Measurements from ENCODE around the gene GNAO1.

The GNAO1 gene

DNA sequence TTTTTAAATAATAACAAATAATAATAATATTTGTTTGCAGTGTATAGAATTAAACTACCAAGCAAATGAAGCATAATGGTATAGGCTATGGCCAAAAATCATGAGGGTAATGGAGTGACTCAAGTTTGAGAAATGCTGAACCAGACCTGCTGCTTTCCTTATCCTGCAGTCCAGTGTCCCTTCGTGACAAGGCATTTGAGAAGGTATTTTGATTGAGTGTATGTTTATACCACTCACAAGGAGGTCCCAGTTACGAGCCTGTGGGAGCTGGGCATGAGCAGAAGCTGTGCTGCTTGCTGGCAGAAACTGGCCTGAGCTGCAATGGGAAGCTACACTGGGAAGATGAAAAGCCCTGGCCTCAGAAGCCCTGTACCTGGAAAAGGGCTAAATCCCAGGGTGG is 50.3 kb downstream of the GNAO1 start:
- DNase-seq (ENCODE audit: low read depth): no peak

DNA sequence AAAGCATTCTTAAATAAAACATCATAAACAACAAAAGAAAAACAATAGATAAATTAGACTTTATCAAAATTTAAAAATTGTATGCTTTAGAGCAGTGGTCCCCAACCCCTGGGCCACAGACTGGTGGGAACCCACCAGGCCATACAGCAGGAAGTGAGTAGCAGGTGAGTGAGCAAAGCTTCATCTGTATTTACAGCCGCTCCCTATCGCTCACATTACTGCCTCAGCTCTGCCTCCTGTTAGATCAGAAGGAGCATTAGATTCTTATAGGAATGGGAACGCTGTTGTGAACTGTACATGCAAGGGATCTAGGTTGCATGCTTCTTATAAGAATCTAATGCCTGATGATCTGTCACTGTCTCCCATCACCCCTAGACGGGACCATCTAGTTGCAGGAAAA is 51.5 kb downstream of the GNAO1 start:
- DNase-seq (ENCODE audit: low read depth): no peak

DNA sequence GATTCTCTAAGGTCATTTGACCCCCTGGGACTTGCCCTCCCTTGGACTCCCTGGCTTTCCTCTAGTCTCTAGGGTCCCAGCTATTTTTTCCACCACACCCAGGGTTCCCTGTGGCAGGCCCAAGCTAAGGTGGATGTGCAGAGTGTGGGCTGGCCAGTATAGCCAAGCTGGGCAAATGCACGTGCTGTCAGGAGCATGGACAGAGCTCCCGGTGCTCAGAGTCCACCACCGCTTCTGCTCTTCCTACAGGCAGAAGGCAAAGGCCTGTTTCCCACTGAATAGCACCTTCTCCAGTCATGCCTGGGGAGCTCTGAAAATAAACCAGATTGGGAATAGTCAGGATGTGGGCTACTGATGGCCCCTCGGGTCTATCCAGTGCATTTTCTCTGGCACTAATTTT is 53.3 kb downstream of the GNAO1 start:
- no peak for DNase-seq (ENCODE audit: low read depth)

DNA sequence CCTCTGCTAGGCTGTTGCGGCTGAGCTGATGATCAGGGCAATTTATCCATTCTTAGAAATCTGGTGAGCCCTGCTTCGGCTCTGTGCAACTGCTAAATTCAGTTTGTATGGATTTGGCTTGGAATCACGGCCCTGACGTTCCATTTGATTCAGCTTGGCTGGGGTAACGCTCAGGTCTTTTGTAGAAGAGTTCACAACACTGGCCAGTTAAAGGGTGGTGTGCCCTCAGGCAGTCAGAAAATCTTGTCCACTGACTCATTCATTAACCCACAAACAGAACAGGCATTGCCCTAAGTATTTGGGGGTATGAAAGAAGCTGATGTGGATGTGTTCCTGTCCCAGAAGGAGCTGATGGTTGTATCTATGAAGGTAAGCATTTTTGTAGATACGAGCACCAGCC is 53.9 kb downstream of the GNAO1 start:
- DNase-seq (ENCODE audit: low read depth): no peak

DNA sequence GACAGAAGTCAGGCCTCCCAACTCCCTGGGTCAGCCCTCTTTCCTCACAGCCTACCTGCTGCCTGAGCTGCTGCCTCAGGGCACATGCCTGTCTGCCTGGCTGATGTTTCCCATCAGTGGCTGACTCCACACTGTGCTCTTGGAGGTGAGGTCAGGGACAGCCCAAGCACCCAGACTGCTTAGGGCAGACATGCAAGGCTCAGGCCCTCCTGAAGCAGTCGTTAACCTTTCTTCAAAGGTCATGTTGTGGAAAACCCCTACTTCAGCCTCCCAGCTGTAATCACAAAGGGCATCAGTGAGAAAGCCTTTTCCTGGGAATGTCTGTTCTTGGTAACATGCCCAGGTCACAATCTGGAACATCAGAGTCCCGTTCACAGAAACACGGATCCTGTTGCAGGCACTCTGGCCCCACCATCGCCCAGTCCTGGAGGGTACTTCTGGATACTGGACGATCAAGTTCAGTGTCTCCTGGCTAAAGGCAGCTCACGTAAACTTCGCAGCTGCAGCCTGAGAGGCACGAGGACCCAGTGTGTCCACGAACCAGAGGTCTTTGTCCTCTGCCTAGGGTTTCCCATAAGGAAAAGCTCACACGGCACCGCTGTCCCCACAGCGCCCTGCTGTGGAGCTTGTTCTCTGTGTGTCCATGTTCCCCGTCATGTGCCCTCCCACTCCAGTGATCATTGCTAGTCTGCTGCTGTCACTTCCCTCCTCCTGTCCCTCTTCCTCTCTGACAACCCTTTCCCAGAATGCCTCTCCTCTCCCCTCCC is 54.9 kb downstream of the GNAO1 start:
- DNase-seq (ENCODE audit: low read depth): no peak

DNA sequence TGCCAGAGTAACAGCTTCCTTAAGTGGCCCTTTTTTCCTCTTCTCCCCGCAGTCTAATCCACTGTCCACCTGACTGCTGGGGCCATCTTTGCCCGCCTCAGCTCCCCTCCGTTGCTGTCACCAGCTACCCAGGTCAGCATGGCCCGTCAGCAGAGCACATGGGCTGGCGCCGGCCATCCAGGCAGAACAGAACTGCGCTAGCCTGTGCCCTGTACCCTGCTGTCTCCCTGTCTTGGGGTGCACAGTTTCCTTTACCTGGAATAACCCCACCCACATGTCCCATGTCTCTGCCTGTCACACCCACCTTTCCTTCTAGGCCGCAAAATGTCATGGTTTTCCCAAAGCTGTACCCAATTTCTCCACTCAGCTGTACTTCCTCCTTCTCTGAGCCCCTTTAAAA is 55.7 kb downstream of the GNAO1 start:
- no peak for DNase-seq (ENCODE audit: low read depth)

DNA sequence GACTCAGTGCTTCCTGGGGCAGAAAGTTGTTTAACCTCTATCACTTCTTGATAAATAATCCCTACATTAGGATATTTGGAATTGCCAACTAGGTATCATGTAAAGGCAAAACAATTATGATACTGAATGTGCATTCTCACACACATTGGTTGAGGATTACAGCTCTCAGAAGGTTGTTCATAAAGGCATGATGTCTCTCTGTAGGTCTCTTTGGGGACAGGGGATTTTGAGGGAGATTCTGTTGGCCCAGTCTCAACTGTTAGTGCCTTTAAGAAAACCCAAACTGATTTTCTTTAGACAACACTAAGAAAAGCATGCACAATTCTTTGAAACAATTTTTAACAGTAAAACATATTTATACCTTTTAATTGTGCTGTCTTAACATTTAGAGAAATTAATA is 56.5 kb downstream of the GNAO1 start:
- no peak for DNase-seq (ENCODE audit: low read depth)

DNA sequence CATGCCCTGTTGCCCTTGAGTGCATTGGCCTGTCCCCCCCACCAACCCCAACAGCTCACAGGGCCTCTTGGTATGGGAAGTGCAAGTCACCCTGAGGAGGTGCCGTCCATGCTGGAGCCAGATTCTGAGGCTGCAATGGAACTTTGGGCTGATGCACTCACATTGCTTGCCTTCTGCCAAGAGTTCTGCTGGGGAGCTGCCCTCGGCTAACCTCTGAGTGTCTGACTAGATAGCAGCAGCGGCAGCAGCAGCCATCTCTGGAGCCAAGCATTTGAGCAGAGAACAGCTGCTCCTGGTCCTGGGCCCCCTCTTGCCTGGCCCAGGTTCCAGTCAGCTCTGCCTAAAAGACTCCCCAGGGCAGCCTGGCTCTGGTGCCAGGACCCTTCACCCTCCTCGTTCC is 61.5 kb downstream of the GNAO1 start:
- DNase-seq (ENCODE audit: low read depth): no peak

DNA sequence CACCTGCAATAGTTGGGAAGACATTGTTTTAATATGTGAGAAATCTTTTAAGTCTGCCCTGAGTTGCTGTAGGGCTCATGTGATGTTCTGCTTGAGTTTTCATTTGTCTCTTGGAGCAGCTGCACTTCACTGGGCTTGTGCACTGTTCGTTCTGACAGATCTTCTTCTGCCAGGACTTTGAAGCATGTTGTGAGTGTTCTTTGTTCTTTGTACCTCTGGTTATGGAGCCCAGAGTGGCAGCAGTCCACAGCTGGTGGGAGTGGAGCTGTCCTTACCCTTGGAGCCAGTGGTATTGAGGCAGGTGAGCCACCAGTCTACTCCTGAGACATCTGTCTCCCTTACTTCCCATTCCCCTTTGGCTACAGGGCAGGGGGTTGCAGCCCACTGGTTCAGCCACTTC is 64.6 kb downstream of the GNAO1 start:
- DNase-seq (ENCODE audit: low read depth): no peak

DNA sequence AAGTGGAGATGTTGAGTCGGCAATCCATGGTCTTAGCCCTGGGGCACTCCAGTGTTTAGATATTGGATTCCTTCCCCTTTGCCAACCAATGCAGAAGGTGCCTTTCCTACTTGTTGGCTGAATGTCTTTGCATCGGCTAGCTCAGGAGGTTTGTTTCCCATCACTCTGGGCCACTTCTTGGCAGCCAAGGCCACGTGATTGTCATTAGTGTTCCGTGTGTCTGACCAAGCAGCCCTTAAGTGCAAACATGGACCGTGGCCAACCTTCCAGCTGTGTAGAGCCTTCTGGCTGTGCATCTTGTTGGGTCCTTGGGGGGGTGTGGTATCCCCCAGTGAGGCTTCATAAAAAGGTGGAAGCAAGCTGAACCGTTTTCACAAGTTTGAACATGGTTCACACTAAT is 66.0 kb downstream of the GNAO1 start:
- no peak for DNase-seq (ENCODE audit: low read depth)

DNA sequence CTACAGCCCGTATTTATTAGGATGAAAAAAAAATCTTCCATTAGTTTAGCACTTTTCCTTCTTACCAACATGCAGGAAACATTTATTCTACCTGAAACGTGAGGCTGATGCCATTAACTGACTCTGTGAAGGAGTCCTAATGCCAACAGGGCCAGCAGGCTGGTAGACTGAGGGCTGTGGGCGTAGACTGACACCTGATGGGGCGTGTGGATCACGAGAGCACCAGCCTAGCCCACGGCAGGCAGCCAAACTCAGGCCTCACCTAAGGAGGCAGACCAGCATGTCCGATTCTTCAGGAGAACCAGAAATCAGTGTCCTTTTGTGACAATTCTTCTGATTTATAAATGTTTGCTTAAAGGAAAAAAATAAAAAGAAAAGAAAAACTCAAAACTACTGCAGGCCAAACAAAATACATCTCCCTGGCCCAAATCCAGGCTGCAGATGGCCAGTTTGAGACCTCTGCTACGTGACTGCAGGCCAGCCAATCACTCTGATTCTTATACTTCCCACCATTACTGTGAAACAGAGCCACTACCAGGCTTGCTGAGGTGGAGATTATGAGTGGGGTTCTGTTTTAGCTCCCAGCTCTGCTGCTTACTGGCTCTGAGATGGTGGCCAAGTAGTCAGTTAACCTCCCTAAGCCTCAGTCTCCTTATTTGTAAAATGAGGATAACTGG is 66.5 kb downstream of the GNAO1 start:
- no peak for DNase-seq (ENCODE audit: low read depth)

DNA sequence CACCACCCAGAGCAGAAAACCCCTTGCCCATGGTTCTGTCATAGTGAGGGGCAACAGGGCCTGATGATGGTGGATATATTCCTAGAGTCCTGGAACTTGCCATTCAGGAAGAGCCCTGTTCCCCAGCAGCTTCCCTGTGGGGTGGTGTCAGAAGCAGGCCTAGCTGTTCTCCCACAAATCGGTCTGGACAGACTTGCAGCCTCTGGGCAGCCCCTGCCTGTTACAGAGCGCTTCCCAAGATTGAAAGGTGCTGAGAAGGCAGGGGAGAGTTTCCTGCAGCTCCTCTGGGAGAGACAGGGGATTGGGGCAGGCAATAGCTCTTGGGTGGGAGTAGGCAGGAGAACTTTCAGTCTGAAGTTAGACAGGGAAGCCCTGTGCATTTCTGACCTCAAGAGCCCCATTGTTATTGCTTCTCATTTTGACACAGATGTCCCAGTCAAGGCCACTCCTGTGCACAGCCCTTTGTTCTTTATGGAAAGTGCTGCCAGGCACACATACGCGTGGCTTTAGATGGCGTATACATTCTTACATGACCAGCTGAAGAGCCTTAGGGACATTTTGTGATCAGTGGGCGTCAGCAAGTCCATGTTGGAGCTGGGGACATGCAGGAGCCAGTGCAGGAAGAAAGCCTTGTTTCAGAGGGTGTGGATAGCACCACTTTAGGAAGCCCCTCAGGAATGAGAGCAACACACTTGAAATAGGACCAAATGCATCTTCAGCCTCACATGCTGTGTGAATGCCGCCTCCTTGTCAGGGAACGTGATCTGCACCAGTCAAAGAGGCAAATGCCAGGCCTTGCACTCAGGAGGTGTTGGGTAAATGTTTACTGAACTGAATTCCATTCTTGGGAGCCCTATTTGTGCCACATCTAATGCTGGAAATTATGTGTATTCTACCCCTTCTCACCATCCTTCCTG is 67.5 kb downstream of the GNAO1 start:
- DNase-seq (ENCODE audit: low read depth): no peak

DNA sequence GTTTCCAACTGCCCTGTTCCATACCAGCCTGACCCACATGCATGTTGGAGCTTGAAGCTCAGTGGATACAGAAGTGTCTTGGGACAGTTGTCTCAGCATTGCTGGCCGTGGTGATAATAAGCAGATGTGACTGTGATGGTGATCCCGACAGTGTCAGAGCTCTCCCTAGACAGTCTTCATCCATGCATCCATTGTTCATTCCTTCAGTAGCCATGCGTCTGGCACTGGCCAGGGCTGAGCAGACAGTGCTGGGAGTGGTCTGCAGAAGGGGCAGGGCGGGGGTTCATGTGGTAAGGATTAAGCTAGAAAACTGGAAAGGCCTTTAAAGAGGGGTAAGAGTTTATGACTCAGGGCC is 68.1 kb downstream of the GNAO1 start:
- DNase-seq (ENCODE audit: low read depth): no peak

DNA sequence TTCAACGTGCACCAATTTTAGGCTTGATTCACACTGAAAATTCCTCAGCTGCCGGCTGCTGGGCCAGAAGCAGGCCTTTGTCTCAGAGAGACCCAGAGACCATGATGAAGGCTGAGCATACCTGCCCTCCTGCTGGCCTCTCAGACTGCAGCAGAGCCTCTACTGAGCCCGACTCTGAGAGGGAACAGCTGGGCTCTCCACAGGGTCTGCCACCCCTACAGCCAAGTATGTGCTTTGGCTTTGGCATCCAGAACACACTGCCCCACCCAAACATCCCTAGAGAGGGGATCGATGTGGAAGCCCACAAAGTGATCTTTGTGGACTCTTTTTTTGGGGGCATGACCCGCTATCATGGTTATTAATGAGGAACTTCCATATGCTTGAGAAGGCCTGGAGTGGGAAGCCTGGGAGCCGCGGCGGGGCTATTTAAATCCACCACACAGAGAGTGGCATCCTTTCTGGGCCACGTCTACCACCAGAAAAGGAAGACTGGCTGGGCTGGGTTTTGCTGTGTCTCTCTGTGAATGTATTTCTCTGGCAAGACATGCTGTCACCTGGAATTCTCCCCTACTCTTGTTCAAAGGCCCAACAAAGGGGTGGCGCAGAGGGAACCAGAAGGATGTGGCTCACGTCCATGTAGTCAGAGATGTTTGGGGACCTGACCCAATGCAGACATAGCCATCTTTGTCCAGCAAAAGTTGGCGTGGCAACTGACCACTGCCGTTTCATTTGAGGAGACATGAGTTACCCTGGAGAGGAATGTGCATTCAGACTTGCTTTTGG is 69.3 kb downstream of the GNAO1 start:
- no peak for DNase-seq (ENCODE audit: low read depth)

DNA sequence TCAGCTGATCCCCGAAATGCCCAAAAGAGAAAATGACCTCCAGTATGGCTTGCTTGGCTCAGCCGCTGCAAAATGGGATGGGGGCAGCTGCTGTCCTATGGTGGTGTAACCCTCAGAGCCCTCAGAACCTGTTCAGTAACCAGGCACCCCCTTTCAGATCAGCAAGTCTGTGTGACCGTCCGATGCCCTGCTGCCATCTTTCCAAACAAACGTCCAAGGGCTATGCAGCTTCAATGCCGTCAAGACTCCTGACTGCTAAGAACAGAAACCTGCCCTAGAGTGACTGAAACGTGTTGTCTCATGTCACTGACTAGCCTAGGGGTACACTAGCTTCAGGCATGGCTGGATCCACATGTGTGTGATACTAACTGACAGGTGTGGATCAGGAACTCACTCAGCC is 70.4 kb downstream of the GNAO1 start:
- no peak for DNase-seq (ENCODE audit: low read depth)

DNA sequence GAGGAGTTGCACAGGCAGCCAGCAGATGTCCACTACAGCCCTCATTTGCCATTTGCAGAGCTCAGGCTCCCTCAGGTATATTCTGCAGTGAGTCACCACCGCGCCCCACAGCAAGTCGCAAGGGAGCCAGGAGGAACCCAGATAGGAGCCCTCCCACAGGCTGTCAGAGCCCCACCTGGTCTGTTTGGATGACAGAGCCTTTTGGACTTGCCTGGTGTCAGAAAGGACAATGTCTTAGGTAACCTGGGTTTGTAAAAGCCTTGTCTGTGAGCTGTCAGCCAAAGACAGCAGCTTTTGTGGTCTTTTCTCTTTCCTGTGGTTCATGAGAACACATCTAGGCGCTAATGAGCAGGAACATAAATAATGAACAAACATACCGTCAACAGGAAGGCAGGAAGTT is 70.9 kb downstream of the GNAO1 start:
- peak; percentile 9 for DNase-seq (ENCODE audit: low read depth)

DNA sequence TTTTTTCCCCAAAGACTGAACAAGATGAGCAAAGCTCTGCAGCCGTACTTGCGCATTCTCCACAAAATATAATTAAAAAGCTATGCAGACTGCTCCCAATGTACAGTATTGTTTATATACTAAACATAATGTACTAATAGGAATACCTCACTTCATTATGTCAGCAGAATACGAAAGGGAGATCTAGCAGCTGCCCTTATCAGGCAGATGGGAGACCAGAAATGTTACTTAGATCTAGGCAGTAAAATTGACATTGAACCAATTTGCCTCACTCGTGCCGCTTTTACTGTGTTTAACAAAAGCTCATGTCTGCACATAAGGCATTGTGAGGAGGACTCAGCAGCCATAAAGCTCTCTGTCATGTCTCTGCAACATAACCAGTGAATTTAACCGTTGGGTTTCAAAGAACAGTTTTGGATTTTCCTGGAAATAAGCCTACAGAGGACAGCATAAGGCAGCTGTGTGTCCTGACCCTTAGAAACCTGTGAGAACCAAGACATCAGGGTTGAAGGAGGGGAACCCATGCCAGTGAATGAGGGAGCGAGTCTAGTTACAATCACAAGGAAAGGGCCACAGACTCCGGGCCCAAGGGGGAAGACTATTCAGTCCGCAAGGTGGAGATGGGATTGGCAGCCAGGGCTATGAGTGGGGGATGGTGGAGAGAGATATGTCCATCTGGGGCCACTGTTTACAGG is 71.4 kb downstream of the GNAO1 start:
- DNase-seq (ENCODE audit: low read depth): no peak

DNA sequence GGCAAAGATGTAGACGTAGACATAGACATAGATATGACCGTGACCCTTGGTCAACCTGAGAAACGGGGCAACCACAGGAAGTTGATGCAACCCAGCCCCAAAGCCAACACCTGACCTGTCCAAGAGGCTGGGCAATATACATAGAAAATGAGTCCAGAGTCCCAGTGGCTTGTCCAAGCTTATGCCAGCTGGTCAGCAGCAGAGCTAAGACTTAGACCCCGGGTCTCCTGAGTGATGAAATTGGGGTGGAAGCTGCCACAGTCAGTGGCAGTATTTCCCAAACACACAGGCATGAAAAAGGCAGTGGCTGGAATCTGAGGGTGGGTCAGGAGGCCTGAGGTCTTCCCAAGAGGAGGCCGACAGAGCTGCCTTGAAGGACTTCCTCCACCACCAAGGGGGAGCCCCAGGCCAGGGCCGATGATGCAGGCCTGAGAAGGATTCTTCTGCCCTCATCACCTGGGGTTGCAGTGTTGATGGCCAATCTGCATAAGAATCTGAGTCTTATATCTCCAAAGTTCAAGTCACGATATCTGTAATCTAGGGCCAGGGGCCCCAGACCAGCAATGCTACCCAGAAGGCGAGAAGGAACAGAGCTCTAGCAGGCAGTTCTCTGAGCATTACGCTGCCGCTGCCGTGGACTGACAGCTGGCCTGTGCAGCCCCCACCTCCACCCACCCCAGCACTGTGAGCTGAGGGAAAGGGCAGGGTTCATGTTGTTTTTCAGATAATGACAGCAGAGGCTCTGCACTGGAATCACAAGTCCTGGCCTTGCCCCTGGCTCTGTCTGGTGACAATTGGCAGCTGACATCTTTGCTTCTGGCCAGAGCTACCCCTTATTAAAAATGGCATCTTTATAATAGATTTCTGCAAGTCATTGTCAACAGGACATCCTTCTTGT is 72.7 kb downstream of the GNAO1 start:
- DNase-seq (ENCODE audit: low read depth): no peak

DNA sequence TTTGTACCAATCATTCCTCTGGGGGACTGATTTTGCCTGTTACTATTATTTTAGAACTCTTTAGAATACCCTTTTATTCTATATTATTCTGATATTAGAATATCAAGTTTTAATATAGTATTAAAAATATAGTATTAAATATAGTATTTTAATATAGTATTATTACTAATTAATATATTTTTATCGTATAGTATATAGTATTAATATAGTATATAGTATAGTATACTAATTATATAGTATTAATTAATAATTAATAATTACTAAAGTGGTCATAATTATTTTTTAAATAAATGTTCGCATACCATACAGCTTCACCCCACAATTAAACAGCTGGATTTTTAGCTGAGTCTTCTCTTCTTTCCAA is 73.3 kb downstream of the GNAO1 start:
- DNase-seq (ENCODE audit: low read depth): no peak

DNA sequence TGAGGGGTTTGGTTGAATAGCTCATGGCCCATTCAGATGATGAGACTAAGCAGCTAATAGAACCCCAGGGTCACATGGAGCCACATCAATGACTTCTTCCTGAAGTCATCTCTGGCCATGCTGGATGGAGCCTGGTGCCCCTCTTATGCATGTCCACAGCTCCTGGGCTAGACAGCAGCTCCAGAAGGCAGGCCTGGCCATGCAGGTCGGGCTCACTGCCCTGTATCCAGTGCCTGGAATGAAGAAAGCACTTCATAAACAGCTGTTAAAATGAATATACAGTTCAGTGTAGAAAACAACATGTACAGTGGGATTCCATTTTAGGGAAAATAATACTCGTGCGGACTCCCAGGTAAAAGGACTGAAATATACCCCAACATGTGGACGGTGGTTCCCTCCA is 73.9 kb downstream of the GNAO1 start:
- no peak for DNase-seq (ENCODE audit: low read depth)

DNA sequence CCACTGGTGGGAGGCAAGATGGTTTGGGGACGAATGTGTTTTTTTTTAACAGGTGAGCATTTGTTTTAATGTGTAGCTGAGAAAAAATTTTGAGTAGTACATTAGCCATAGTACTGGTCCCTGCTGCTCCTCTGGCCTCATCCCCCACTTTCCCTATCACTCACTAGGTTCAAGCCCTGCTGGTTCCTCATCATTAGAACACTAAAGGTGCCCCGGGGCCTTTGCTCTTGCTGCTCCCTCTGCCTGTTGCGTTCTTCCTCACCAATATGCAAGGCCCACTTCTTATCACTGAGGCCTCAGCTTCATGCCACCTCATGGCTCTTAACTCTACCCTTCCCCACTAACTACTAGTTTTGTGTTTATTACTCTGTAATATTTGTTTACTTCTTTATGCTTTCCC is 74.5 kb downstream of the GNAO1 start:
- DNase-seq (ENCODE audit: low read depth): no peak

All from activated T-cell treated with anti-CD3 and anti-CD28 coated beads for 48 hours (primary cell).